ENCODE measurements around the gene PRKCZ.

DNA sequence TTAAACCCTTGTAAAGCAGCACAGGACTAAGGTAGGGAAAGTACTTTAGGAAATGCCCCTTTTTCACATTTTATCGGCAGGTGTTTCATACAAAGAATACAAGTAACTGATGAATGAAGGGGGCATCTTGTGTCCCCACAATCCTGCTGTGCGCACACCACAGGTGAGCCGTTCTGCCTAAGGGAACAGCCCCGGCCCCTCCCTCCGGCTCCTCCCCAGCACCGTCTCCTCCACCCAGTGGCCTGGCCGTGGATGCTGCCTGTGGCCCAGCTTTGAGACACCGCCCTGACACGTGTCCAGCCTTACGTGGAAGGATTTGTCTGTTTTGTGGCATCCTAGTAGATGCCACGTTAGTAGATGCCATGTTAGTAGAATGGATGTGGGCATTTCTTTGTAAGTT lies 131.5 kb downstream of the PRKCZ start:
- TF ChIP-seq CTCF (IDR thresholded peaks at IDR 0.05) (no peak), POLR2A (IDR thresholded peaks at IDR 0.05; ENCODE audit: low read depth) (no peak)

All from esophagus muscularis mucosa (tissue), 3 donors.